Psoas muscle (tissue), 8 donors: ENCODE results near the gene PCDHGB1. TPM values are rescaled to one million over a fixed set of nuclear protein-coding genes. Genes with fewer than 3 reads are reported as not detected.
A peak's percentile ranks its signal among the peaks of the same experiment; 100 is the strongest.

Experiments
- ATAC-seq, 4 donors: fragments of 200-7000 bp; cut with Tn5 transposase; one replicate each; pipeline ENCODE4 v1.9.1; 2020; ENCODE audit warnings: moderate library complexity in 3 of 4, mild to moderate bottlenecking in 2 of 4
- DNase-seq, 2 donors: peaks; one replicate each; pipeline ENCODE4 v3.0.0-alpha.2; 2020
- H3K27ac ChIP-seq: fragments of 200-600 bp; one replicate; pipeline ENCODE4 v1.8.0; 2022
- H3K27me3 ChIP-seq, 3 donors: fragments of 200-600 bp in 1 of 3; one replicate each; pipeline versions ENCODE4 v1.6.1 to v1.8.0; 2013 to 2022; ENCODE audit warnings: low read length in 2 of 3, mild to moderate bottlenecking in 2 of 3, moderate library complexity in 1 of 3; ENCODE audit not compliant: insufficient read depth in 3 of 3
- H3K36me3 ChIP-seq, 2 donors: fragments of 200-600 bp in 1 of 2; one replicate each; pipeline versions ENCODE4 v1.6.1 to v1.8.0; 2013 to 2022; ENCODE audit warnings: low read depth in 1 of 2, mild to moderate bottlenecking in 1 of 2, moderate library complexity in 1 of 2; ENCODE audit not compliant: insufficient read depth in 1 of 2
- H3K4me1 ChIP-seq: fragments of 200-600 bp; one replicate; pipeline ENCODE4 v1.8.0; 2022
- H3K4me3 ChIP-seq: fragments of 200-600 bp; one replicate; pipeline ENCODE4 v1.8.0; 2022; ENCODE audit warnings: mild to moderate bottlenecking
- H3K9me3 ChIP-seq: fragments of 200-600 bp; one replicate; pipeline ENCODE4 v1.8.0; 2022
- CTCF ChIP-seq: fragments of 200-600 bp; IDR thresholded peaks from one replicate; pipeline ENCODE4 v1.8.0; 2022; ENCODE audit warnings: antibody characterized with exemption
- WGBS, 3 donors: extraction: QIAGEN DNeasy Blood & Tissue Kit; methylation state at CpG; one replicate each; pipeline versions ENCODE4 v1.1.6 to v1.1.7; 2013; 5-methylcytosine and 5-hydroxymethylcytosine counted together
- intact Hi-C, 2 donors: fragments of 100-400 bp; cut with DNase I; formaldehyde crosslinking; loops; one replicate each; pipeline versions ENCODE4 v1.11.0 to v1.14.2; 2022
- polyA plus RNA-seq, 3 donors: library from polyadenylated mRNA; stranded (reverse); fragments of 200-250 nt; gene quantifications; one replicate each; pipeline ENCODE4 v1.2.3, GENCODE V29; 2013
- total RNA-seq, 4 donors: library from RNA; stranded (reverse); fragmentation: NEBNext Ultra II Directional in 2 of 4; extraction: Animal tissue kit (Norgen Biotek cat#: 25700) in 2 of 4; gene quantifications; one replicate each; pipeline versions ENCODE4 v1.2.1 to v1.2.4, GENCODE V29; 2021 to 2023
- donor health status: healthy with polysubstance abuse.
- donor health status: DM: no; HTN: no; CAD: no; lungs with moderate emphysema.
- donor health status: Bipolar disorder and iron deficiency.
- donor health status: healthy.
- donor health status: DM: yes; HTN: yes; CAD: no.
- donor health status: DM: no; HTN: no; CAD: no.
- donor health status: DM: no; HTN: no; CAD: no.
- donor health status: DM: yes; HTN: yes; CAD: no.

PCDHGB1 gene
- total and polyA plus RNA-seq, 7 donors, result 0.08 to 1.8 (median 0.71) TPM

- H3K27me3 ChIP-seq, result peaks cover 0 to 59% (median 11%) of the 10 kb centered on the region in 3 donors
- peaks cover 16% of the 10 kb centered on the region for H3K9me3 ChIP-seq
- intact Hi-C loops, result no loop called here
- ATAC-seq (peak in 1 of 4 donors; percentile 36), DNase-seq (no peak)
- WGBS, 3 donors, result 49 to 55% (median 52%) methylated on average over 24 of the region's 24 CpGs
- no peaks in the 10 kb centered on the region for H3K36me3 ChIP-seq
- peak overlapping the region; percentile 59 for H3K4me3 ChIP-seq
- no peaks in the 10 kb centered on the region for H3K4me1 ChIP-seq
- H3K27ac ChIP-seq, result no peak overlapping the region
- no peak for TF ChIP-seq CTCF
Observed at GRCh38 chr5:141355641-141356040, 5.7 kb downstream of the PCDHGB1 start.

DNA sequence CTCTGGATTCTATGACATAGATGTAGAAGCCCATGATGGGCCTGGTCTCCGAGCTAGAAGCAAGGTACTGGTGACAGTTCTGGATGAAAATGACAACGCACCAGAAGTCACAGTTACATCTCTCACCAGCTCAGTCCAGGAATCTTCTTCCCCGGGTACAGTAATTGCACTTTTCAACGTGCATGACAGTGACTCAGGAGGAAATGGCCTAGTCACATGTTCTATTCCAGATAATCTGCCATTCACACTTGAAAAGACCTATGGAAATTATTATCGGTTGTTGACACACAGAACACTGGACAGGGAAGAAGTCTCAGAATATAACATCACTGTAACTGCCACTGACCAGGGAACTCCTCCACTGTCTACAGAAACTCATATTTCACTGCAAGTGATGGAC lies 6.2 kb downstream of the PCDHGB1 start:
- ATAC-seq, result no peak
- 68 to 77% (median 74%) methylated on average over 5 of the region's 5 CpGs for WGBS, 3 donors

DNA sequence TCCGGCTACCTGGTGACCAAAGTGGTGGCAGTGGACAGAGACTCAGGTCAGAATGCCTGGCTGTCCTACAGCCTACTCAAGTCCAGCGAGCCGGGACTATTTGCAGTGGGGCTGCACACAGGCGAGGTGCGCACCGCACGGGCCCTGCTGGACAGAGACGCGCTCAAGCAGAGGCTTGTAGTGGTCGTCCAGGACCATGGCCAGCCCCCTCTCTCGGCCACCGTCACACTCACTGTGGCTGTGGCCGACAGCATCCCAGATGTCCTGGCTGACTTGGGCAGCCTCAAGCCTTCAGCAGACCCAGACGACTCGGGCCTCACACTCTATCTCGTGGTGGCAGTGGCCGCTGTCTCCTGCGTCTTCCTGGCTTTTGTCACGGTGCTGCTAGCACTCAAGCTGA lies 7.1 kb downstream of the PCDHGB1 start:
- H3K4me1 ChIP-seq, result no peaks in the 10 kb centered on the region
- TF ChIP-seq CTCF, result no peak
- intact Hi-C loops, result no loop called here
- H3K9me3 ChIP-seq, result peaks cover 23% of the 10 kb centered on the region
- no peaks in the 10 kb centered on the region for H3K36me3 ChIP-seq
- DNase-seq (peak in 1 of 2 donors; percentile 35), ATAC-seq (peak in 1 of 4 donors; percentile 25)
- H3K27me3 ChIP-seq, result peaks cover 0 to 62% (median 17%) of the 10 kb centered on the region in 3 donors
- H3K4me3 ChIP-seq, result no peak overlapping the region
- 39 to 60% (median 52%) methylated on average over 19 of the region's 19 CpGs for WGBS, 3 donors
- H3K27ac ChIP-seq, result no peak overlapping the region

More for the DNA sequence above, 6.2 kb downstream of the PCDHGB1 start:
- Histone ChIP-seq H3K27me3 (peaks cover 0 to 59% (median 13%) of the 10 kb centered on the region in 3 donors), H3K27ac (no peak overlapping the region), H3K9me3 (peaks cover 20% of the 10 kb centered on the region), H3K36me3 (no peaks in the 10 kb centered on the region), H3K4me1 (no peaks in the 10 kb centered on the region), H3K4me3 (peak overlapping the region; percentile 59)
- intact Hi-C loops, result no loop called here
- DNase-seq, result no peak
- no peak for TF ChIP-seq CTCF

DNA sequence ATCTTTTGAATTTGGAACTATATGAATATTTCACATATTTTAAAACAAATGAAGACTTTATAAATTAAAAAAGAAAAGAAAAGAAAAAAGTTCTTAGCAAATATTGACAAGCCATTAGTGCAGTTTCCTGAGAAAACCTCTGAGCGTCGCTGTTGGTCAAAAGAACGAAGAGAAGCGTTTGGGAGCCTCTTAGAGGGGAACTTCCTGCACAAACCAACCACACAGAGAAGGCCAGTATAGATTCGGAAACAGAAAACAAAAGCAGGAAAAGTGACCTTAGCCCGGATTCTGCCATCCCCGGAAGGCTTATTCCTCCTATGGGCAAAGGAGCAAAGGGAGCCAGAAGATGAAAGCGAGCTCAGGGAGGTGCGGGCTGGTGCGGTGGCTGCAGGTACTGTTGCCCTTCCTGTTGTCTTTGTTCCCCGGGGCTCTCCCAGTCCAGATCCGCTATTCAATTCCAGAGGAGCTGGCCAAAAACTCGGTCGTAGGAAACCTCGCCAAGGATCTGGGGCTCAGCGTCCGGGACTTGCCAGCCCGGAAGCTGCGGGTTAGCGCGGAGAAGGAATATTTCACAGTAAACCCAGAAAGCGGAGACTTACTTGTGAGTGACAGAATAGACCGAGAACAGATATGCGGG lies 10.0 kb downstream of the PCDHGB1 start, which contains the start of gene PCDHGB2:
Gene PCDHGB2, plus strand, starts transcription at position 205 of the 637 bp plus-strand sequence. Its CDS starts 142 bp downstream, at position 347.
- ATAC-seq (peak in 3 of 4 donors; percentile 37 to 72 (median 62)), DNase-seq (no peak)
- 14 to 25% (median 17%) methylated on average over 24 of the region's 24 CpGs for WGBS, 3 donors
- peak; percentile 38 for TF ChIP-seq CTCF
- peak within 1 kb of the TSS; percentile 52 for H3K4me3 ChIP-seq
- no peaks in the 10 kb centered on the region for H3K36me3 ChIP-seq
- intact Hi-C loops, result no loop called here
- no peaks in the 10 kb centered on the region for H3K4me1 ChIP-seq
- no peak within 1 kb of the TSS for H3K27ac ChIP-seq
- H3K27me3 ChIP-seq, result peaks cover 0 to 77% (median 16%) of the 10 kb centered on the region in 3 donors
- H3K9me3 ChIP-seq, result peaks cover 35% of the 10 kb centered on the region
